HepG2 (cell line): ENCODE results near the gene ZNF30. TPM values are rescaled to one million over a fixed set of nuclear protein-coding genes. Genes with fewer than 3 reads are reported as not detected.

Experiments used
- CC2D1A ChIP-seq: sonication (generic); formaldehyde crosslinking; IDR thresholded peaks from 2 replicates; pipeline ENCODE4 v1.8.1; 2023; ENCODE audit warnings: mild to moderate bottlenecking, missing genetic modification reagents
- ETV6 ChIP-seq: sonication (generic); formaldehyde crosslinking; conservative IDR thresholded peaks from 2 replicates; pipeline ENCODE4 v1.4.0; 2020; ENCODE audit warnings: missing genetic modification reagents
- SRF ChIP-seq: IDR thresholded peaks from 2 replicates; pipeline ENCODE4 v1.6.1; 2011; ENCODE audit warnings: mild to moderate bottlenecking, low read depth, low read length, moderate library complexity
- TBP ChIP-seq: sonication (generic); formaldehyde crosslinking; IDR thresholded peaks from 2 replicates; pipeline ENCODE4 v1.5.0; 2020; ENCODE audit warnings: missing genetic modification reagents
- TCF7L2 ChIP-seq: IDR thresholded peaks from 2 replicates; pipeline ENCODE4 v1.6.1; 2011; ENCODE audit warnings: mild to moderate bottlenecking, low read depth, low read length, moderate library complexity
- ZBTB1 ChIP-seq: sonication (generic); formaldehyde crosslinking; IDR thresholded peaks from 2 replicates; pipeline ENCODE4 v1.4.0; 2020; ENCODE audit warnings: missing genetic modification reagents, borderline replicate concordance
- ZNF138 ChIP-seq: sonication (generic); formaldehyde crosslinking; IDR thresholded peaks from 2 replicates; pipeline ENCODE4 v1.5.0; 2020; ENCODE audit warnings: mild to moderate bottlenecking, low read depth, missing genetic modification reagents
- ZNF17 ChIP-seq: sonication (generic); formaldehyde crosslinking; IDR thresholded peaks from 2 replicates; pipeline ENCODE4 v1.5.0; 2020; ENCODE audit warnings: mild to moderate bottlenecking, missing genetic modification reagents
- ZNF446 ChIP-seq: sonication (generic); formaldehyde crosslinking; IDR thresholded peaks from 2 replicates; pipeline ENCODE4 v1.5.0; 2020; ENCODE audit warnings: mild to moderate bottlenecking, missing genetic modification reagents
- ZNF484 ChIP-seq: sonication (generic); formaldehyde crosslinking; IDR thresholded peaks from 2 replicates; pipeline ENCODE4 v1.5.1; 2020; ENCODE audit warnings: mild to moderate bottlenecking, low read depth, missing genetic modification reagents, borderline replicate concordance
- ZNF619 ChIP-seq: sonication (generic); formaldehyde crosslinking; IDR thresholded peaks from 2 replicates; pipeline ENCODE4 v1.4.0; 2020; ENCODE audit warnings: mild to moderate bottlenecking, missing genetic modification reagents
- polyA plus RNA-seq, 8 experiments: library from polyadenylated mRNA; depleted of rRNA in 3 of 8; stranded (reverse) in 7 of 8; unstranded in 1 of 8; fragments of >200 nt; fragmentation: Illumina TruSeq in 4 of 8; extraction: Trizol in 4 of 8; gene quantifications; 2 replicates each; pipeline versions ENCODE4 v1.2.1 to v1.2.3, GENCODE V29; 2011 to 2016; ENCODE audit warnings: low read depth in 4 of 8, missing spikeins in 1 of 8, mixed read lengths in 1 of 8; ENCODE audit not compliant: insufficient read depth in 1 of 8
- total RNA-seq, 5 experiments: library from RNA; depleted of rRNA; stranded (reverse); fragments of >200 nt; fragmentation: Illumina TruSeq; extraction: Trizol; gene quantifications; 2 replicates each; pipeline ENCODE4 v1.2.3, GENCODE V29; 2016; ENCODE audit warnings: low read depth in 1 of 5
- TF ChIP-seq, protein P1 (sequence below): fragments of 450-650 bp; IDR thresholded peaks from 2 replicates; pipeline ENCODE4 v1.6.1; 2017
- TF ChIP-seq, protein P2 (sequence below), 2 experiments: sonication (generic) in 1 of 2; formaldehyde crosslinking in 1 of 2; IDR thresholded peaks; 2 replicates each; pipeline versions ENCODE4 v1.5.1 to v1.6.1; 2011 to 2020; ENCODE audit warnings: borderline replicate concordance in 1 of 2, low read depth in 1 of 2, low read length in 1 of 2, mild to moderate bottlenecking in 1 of 2, missing genetic modification reagents in 1 of 2, moderate library complexity in 1 of 2
- TF ChIP-seq, protein P3 (sequence below): sonication (generic); formaldehyde crosslinking; IDR thresholded peaks from 2 replicates; pipeline ENCODE4 v1.4.0; 2020; ENCODE audit warnings: mild to moderate bottlenecking, missing genetic modification reagents
- TF ChIP-seq, protein P4 (sequence below): sonication (generic); formaldehyde crosslinking; conservative IDR thresholded peaks from 2 replicates; pipeline ENCODE4 v1.8.1; 2023; ENCODE audit warnings: missing genetic modification reagents
- TF ChIP-seq, protein P5 (sequence below): sonication (generic); formaldehyde crosslinking; IDR thresholded peaks from 2 replicates; pipeline ENCODE4 v1.4.0; 2020; ENCODE audit warnings: missing genetic modification reagents
- TF ChIP-seq, protein P6 (sequence below): IDR thresholded peaks from 2 replicates; pipeline ENCODE4 v1.6.1; 2016; ENCODE audit warnings: missing compliant biosample characterization, missing genetic modification reagents, borderline replicate concordance

ZNF30 gene
- total and polyA plus RNA-seq, 2 of the 13 experiments (the other 11 are each of a cell fraction or from before 2014, with no cell fraction given) = 2.3 to 4.4 TPM

DNA sequence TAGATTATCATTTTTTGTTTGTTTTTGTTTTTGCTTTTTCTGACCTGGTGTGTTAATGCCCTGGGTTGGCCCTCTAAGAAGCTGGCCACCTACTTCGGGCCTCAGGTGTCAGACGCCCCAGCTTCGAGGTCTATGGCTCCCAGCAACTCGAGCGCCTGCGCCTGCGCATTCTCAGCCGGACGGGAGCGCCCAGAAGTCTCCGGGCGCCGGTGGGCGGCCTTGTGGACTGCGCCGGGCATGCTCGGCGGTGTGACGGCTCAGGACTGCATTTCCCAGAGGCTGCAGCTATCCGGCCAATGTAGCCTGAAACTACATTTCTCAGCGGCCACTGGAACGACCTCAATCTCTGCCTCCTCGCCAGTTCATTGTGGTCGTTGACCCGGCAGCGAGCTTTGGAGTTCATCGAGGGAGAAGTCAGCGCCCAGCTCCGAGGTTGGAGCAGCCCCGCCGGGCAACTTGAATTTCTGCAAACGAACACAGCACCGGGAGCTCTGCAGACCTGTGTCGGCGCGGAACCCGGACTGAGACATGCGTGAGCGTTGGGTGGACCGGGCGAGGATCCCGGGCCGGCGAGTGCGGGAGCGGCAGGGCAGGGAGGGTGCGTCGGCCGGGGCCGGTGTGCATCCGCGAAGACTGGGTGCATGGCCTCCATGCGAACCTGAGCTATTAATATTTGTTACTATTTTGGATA lies at the start of gene ZNF30 (continued):
- TF ChIP-seq, protein P1, sequence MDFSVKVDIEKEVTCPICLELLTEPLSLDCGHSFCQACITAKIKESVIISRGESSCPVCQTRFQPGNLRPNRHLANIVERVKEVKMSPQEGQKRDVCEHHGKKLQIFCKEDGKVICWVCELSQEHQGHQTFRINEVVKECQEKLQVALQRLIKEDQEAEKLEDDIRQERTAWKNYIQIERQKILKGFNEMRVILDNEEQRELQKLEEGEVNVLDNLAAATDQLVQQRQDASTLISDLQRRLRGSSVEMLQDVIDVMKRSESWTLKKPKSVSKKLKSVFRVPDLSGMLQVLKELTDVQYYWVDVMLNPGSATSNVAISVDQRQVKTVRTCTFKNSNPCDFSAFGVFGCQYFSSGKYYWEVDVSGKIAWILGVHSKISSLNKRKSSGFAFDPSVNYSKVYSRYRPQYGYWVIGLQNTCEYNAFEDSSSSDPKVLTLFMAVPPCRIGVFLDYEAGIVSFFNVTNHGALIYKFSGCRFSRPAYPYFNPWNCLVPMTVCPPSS = no peak
- TF ChIP-seq TBP (CRISPR knock-in tag) = no peak
- TF ChIP-seq TCF7L2 = no peak
- TF ChIP-seq, protein P2, sequence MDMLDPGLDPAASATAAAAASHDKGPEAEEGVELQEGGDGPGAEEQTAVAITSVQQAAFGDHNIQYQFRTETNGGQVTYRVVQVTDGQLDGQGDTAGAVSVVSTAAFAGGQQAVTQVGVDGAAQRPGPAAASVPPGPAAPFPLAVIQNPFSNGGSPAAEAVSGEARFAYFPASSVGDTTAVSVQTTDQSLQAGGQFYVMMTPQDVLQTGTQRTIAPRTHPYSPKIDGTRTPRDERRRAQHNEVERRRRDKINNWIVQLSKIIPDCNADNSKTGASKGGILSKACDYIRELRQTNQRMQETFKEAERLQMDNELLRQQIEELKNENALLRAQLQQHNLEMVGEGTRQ (IDR thresholded peaks at IDR 0.05; ENCODE audit: low read depth, low read length) = no peak
- TF ChIP-seq, protein P2 (CRISPR knock-in tag; IDR thresholded peaks at IDR 0.05; ENCODE audit: borderline replicate concordance) = no peak
- no peak for TF ChIP-seq ZNF484 (CRISPR knock-in tag)
- no peak for TF ChIP-seq ZNF138 (CRISPR knock-in tag)
- TF ChIP-seq, protein P3, sequence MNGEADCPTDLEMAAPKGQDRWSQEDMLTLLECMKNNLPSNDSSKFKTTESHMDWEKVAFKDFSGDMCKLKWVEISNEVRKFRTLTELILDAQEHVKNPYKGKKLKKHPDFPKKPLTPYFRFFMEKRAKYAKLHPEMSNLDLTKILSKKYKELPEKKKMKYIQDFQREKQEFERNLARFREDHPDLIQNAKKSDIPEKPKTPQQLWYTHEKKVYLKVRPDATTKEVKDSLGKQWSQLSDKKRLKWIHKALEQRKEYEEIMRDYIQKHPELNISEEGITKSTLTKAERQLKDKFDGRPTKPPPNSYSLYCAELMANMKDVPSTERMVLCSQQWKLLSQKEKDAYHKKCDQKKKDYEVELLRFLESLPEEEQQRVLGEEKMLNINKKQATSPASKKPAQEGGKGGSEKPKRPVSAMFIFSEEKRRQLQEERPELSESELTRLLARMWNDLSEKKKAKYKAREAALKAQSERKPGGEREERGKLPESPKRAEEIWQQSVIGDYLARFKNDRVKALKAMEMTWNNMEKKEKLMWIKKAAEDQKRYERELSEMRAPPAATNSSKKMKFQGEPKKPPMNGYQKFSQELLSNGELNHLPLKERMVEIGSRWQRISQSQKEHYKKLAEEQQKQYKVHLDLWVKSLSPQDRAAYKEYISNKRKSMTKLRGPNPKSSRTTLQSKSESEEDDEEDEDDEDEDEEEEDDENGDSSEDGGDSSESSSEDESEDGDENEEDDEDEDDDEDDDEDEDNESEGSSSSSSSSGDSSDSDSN = peak; percentile 84
- TF ChIP-seq, protein P4, sequence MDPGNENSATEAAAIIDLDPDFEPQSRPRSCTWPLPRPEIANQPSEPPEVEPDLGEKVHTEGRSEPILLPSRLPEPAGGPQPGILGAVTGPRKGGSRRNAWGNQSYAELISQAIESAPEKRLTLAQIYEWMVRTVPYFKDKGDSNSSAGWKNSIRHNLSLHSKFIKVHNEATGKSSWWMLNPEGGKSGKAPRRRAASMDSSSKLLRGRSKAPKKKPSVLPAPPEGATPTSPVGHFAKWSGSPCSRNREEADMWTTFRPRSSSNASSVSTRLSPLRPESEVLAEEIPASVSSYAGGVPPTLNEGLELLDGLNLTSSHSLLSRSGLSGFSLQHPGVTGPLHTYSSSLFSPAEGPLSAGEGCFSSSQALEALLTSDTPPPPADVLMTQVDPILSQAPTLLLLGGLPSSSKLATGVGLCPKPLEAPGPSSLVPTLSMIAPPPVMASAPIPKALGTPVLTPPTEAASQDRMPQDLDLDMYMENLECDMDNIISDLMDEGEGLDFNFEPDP (CRISPR knock-in tag) = peak; percentile 97; the same call in 1 of the 2 replicates
- TF ChIP-seq ZBTB1 (CRISPR knock-in tag) = no peak
- TF ChIP-seq, protein P5, sequence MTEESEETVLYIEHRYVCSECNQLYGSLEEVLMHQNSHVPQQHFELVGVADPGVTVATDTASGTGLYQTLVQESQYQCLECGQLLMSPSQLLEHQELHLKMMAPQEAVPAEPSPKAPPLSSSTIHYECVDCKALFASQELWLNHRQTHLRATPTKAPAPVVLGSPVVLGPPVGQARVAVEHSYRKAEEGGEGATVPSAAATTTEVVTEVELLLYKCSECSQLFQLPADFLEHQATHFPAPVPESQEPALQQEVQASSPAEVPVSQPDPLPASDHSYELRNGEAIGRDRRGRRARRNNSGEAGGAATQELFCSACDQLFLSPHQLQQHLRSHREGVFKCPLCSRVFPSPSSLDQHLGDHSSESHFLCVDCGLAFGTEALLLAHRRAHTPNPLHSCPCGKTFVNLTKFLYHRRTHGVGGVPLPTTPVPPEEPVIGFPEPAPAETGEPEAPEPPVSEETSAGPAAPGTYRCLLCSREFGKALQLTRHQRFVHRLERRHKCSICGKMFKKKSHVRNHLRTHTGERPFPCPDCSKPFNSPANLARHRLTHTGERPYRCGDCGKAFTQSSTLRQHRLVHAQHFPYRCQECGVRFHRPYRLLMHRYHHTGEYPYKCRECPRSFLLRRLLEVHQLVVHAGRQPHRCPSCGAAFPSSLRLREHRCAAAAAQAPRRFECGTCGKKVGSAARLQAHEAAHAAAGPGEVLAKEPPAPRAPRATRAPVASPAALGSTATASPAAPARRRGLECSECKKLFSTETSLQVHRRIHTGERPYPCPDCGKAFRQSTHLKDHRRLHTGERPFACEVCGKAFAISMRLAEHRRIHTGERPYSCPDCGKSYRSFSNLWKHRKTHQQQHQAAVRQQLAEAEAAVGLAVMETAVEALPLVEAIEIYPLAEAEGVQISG (CRISPR knock-in tag) = peak; percentile 82; the same call in 1 of the 2 replicates
- TF ChIP-seq ZNF619 (CRISPR knock-in tag) = no peak
- TF ChIP-seq SRF = no peak
- no peak for TF ChIP-seq CC2D1A
- 0 out of 2 replicates have a peak, but pooled peaks have one; percentile 50 for TF ChIP-seq ETV6 (CRISPR knock-in tag)
- no peak for TF ChIP-seq ZNF17 (CRISPR knock-in tag)
- TF ChIP-seq ZNF446 (CRISPR knock-in tag) = 0 out of 2 replicates have a peak, but pooled peaks have one; percentile 56
- TF ChIP-seq, protein P6, sequence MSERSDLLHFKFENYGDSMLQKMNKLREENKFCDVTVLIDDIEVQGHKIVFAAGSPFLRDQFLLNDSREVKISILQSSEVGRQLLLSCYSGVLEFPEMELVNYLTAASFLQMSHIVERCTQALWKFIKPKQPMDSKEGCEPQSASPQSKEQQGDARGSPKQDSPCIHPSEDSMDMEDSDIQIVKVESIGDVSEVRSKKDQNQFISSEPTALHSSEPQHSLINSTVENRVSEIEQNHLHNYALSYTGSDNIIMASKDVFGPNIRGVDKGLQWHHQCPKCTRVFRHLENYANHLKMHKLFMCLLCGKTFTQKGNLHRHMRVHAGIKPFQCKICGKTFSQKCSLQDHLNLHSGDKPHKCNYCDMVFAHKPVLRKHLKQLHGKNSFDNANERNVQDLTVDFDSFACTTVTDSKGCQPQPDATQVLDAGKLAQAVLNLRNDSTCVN (CRISPR knock-in tag) = peak; percentile 59; the same call in 1 of the 2 replicates
